ENCODE data around the gene DDX3X.

Gene DDX3X

DNA sequence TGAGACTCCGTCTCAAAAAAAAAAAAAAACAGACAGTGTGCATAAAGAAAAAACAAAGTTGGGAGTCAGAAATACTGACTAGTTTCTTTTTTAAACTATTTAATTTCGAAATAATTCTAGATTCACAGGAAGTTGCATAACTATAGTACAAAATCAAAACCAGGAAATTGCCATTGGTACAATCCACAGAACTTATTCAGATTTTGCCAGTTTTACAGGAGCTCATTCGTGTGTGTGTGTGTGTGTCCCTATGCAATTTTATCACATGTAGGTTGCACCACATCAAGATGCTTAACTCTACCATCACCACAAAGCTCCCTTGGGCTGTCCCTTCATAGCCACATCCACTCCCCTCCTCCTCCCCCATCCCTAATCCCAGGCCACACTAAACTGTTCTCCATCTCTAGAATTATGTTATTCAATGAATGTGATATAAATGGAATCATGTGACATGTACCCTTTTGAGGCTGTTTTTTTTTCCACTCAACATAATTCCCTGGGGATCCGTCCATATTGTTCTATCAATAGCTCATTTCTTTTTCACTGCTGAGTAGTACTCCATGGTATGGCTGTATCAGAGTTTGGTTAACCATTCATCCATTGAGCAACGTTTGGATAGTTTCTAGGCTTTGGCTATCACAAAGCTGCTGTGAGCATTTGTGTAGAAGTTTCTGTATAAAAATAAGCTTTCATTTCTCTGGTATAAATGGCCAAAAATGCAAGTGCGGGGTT, 16.3 kb upstream of the DDX3X start:
- H3K27ac ChIP-seq (ENCODE audit: low read depth, low read length): no peak overlapping the region
- no peak overlapping the region for H3K9ac ChIP-seq (ENCODE audit: low read length)
- H4K5ac ChIP-seq (ENCODE audit: low read length): no peak overlapping the region
- no peak overlapping the region for H3K56ac ChIP-seq (ENCODE audit: low read length)
- no peaks in the 10 kb centered on the region for H3K79me1 ChIP-seq (ENCODE audit: low read length)
- no peak overlapping the region for H3K4me2 ChIP-seq (ENCODE audit: low read length)
- H3K18ac ChIP-seq (ENCODE audit: low read length): no peak overlapping the region
- H3K4me3 ChIP-seq (ENCODE audit: low read length): no peak overlapping the region
- H2AK5ac ChIP-seq (ENCODE audit: low read length): no peak overlapping the region
- H3K79me2 ChIP-seq (ENCODE audit: control insufficient read depth, insufficient read depth, low read length): no peaks in the 10 kb centered on the region
- H4K8ac ChIP-seq (ENCODE audit: low read depth, low read length): no peak overlapping the region
- no peak overlapping the region for H3K23ac ChIP-seq (ENCODE audit: low read length)
- no peaks in the 10 kb centered on the region for H3K27me3 ChIP-seq (ENCODE audit: insufficient read depth, low read length, poor library complexity)
- no peak overlapping the region for H2BK120ac ChIP-seq (ENCODE audit: low read depth, low read length)
- no peaks in the 10 kb centered on the region for H3K4me1 ChIP-seq (ENCODE audit: control insufficient read depth, low read depth, low read length)
- no peak overlapping the region for H3K4ac ChIP-seq (ENCODE audit: low read depth, low read length)
- H2BK15ac ChIP-seq (replicated peaks; ENCODE audit: low read depth): no peak overlapping the region
- no peak for DNase-seq
- H3K36me3 ChIP-seq (ENCODE audit: control insufficient read depth, insufficient read depth, low read length): no peaks in the 10 kb centered on the region
- WGBS (ENCODE audit: extremely low coverage, insufficient coverage, low lambda C conversion rate): no CpG with 5 or more reads among the region's 6 CpGs
- H2BK5ac ChIP-seq (ENCODE audit: low read length): no peak overlapping the region

DNA sequence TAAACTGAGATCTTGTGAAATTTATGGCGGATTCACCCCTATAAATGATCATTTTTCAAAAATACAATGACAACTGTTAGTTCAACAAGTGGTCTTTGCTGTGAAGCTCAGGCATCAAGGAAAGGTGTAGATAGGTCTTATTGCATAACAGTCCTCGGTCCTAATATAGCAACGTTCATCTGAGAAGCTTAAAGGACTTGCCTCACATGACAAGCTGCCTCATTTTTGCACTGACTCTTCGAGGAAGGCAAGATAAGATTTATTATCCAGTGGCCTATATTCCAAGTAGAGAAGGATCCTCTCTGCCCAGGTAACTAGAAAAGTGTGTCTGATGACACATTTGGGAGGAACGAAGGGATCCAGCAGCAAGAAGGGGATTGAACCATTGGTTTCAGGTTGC, 13.6 kb upstream of the DDX3X start:
- H3K79me2 ChIP-seq (ENCODE audit: control insufficient read depth, insufficient read depth, low read length): no peaks in the 10 kb centered on the region
- DNase-seq: no peak
- H3K18ac ChIP-seq (ENCODE audit: low read length): no peak overlapping the region
- no peak overlapping the region for H2AK5ac ChIP-seq (ENCODE audit: low read length)
- no peak overlapping the region for H3K4me2 ChIP-seq (ENCODE audit: low read length)
- no CpG with 5 or more reads among the region's 5 CpGs for WGBS (ENCODE audit: extremely low coverage, insufficient coverage, low lambda C conversion rate)
- H3K4me3 ChIP-seq (ENCODE audit: low read length): no peak overlapping the region
- H3K36me3 ChIP-seq (ENCODE audit: control insufficient read depth, insufficient read depth, low read length): no peaks in the 10 kb centered on the region
- no peaks in the 10 kb centered on the region for H3K27me3 ChIP-seq (ENCODE audit: insufficient read depth, low read length, poor library complexity)
- no peak overlapping the region for H3K4ac ChIP-seq (ENCODE audit: low read depth, low read length)
- no peak overlapping the region for H3K23ac ChIP-seq (ENCODE audit: low read length)
- H3K4me1 ChIP-seq (ENCODE audit: control insufficient read depth, low read depth, low read length): no peaks in the 10 kb centered on the region
- H2BK15ac ChIP-seq (replicated peaks; ENCODE audit: low read depth): no peak overlapping the region
- H2BK5ac ChIP-seq (ENCODE audit: low read length): no peak overlapping the region
- H3K27ac ChIP-seq (ENCODE audit: low read depth, low read length): no peak overlapping the region
- H3K9ac ChIP-seq (ENCODE audit: low read length): no peak overlapping the region
- no peak overlapping the region for H4K8ac ChIP-seq (ENCODE audit: low read depth, low read length)
- no peaks in the 10 kb centered on the region for H3K79me1 ChIP-seq (ENCODE audit: low read length)
- no peak overlapping the region for H2BK120ac ChIP-seq (ENCODE audit: low read depth, low read length)
- no peak overlapping the region for H3K56ac ChIP-seq (ENCODE audit: low read length)
- H4K5ac ChIP-seq (ENCODE audit: low read length): no peak overlapping the region

DNA sequence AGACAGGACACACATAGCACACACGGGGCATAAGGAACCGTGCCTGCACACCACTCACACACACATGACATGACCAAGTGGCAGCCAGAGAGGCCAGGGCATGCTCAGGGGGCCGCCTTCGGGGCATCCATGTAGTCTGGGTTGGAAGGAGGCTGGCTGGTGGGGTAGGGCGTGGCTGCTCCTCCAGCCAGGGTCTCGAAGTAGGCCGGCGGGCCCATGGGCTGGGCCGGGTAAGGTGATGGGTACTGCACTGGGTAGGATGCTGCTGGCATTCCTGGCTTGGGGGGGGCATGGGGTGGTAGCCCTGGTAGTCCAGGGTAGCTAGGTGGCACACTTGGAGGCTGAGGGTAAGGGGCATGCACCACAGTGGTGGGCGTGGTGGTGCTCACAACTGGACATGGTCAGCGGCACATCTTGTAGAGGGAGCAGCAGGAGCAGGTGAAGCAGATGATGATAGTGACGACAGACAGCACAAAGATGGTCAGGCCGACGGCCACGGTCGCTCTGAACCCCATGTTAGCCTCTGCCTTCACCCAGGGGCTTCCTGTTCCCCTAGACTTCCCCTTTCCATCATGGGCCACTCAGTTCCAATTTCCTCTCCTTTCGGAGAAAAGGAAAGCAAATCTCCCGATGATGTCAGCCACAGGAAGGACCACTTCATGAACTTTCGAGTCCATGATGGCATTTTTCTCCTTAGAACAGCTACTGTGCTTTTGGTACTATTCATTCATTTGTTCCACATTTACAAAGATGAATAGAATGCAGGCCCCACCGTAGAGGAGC, 10.9 kb upstream of the DDX3X start:
- H3K23ac ChIP-seq (ENCODE audit: low read length): no peak overlapping the region
- no peak for DNase-seq
- no peak overlapping the region for H2BK15ac ChIP-seq (replicated peaks; ENCODE audit: low read depth)
- no peak overlapping the region for H3K27ac ChIP-seq (ENCODE audit: low read depth, low read length)
- no peak overlapping the region for H2BK5ac ChIP-seq (ENCODE audit: low read length)
- H3K79me1 ChIP-seq (ENCODE audit: low read length): no peaks in the 10 kb centered on the region
- no peak overlapping the region for H3K4ac ChIP-seq (ENCODE audit: low read depth, low read length)
- H3K79me2 ChIP-seq (ENCODE audit: control insufficient read depth, insufficient read depth, low read length): no peaks in the 10 kb centered on the region
- H3K9ac ChIP-seq (ENCODE audit: low read length): no peak overlapping the region
- no CpG with 5 or more reads among the region's 20 CpGs for WGBS (ENCODE audit: extremely low coverage, insufficient coverage, low lambda C conversion rate)
- no peak overlapping the region for H3K56ac ChIP-seq (ENCODE audit: low read length)
- no peak overlapping the region for H2AK5ac ChIP-seq (ENCODE audit: low read length)
- no peak overlapping the region for H3K4me3 ChIP-seq (ENCODE audit: low read length)
- H2BK120ac ChIP-seq (ENCODE audit: low read depth, low read length): no peak overlapping the region
- H4K8ac ChIP-seq (ENCODE audit: low read depth, low read length): no peak overlapping the region
- H3K36me3 ChIP-seq (ENCODE audit: control insufficient read depth, insufficient read depth, low read length): no peaks in the 10 kb centered on the region
- H3K4me2 ChIP-seq (ENCODE audit: low read length): no peak overlapping the region
- H3K27me3 ChIP-seq (ENCODE audit: insufficient read depth, low read length, poor library complexity): no peaks in the 10 kb centered on the region
- no peak overlapping the region for H4K5ac ChIP-seq (ENCODE audit: low read length)
- H3K4me1 ChIP-seq (ENCODE audit: control insufficient read depth, low read depth, low read length): no peaks in the 10 kb centered on the region
- no peak overlapping the region for H3K18ac ChIP-seq (ENCODE audit: low read length)

DNA sequence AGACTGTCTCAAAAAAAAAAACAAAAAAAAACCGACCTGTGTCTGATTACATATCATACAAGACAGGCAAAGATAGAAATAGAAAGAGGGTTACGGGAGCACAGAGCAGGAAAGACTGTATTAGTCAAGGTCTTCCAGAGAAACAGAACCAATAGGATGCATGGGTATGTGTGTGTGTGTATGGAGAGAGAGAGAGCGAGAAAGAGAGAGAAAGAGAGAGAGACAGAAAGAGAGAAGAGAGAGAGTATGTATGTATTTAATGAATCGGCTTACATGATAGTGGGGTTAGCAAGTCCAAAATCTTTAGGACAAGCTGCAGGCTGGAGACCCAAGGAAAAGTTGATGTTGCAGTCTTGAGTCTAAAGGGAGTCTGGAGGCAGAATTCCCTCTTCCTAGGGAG, 7.5 kb upstream of the DDX3X start:
- Histone ChIP-seq H3K79me2 (ENCODE audit: control insufficient read depth, insufficient read depth, low read length) (no peaks in the 10 kb centered on the region), H2BK5ac (ENCODE audit: low read length) (no peak overlapping the region), H3K4me1 (ENCODE audit: control insufficient read depth, low read depth, low read length) (no peaks in the 10 kb centered on the region), H3K79me1 (ENCODE audit: low read length) (no peaks in the 10 kb centered on the region), H2BK120ac (ENCODE audit: low read depth, low read length) (no peak overlapping the region), H3K18ac (ENCODE audit: low read length) (no peak overlapping the region), H4K5ac (ENCODE audit: low read length) (no peak overlapping the region), H4K8ac (ENCODE audit: low read depth, low read length) (no peak overlapping the region), H3K4me3 (ENCODE audit: low read length) (no peak overlapping the region), H3K9ac (ENCODE audit: low read length) (no peak overlapping the region), H3K27me3 (ENCODE audit: insufficient read depth, low read length, poor library complexity) (no peaks in the 10 kb centered on the region), H3K56ac (ENCODE audit: low read length) (no peak overlapping the region), H3K4ac (ENCODE audit: low read depth, low read length) (no peak overlapping the region), H2AK5ac (ENCODE audit: low read length) (no peak overlapping the region), H2BK15ac (replicated peaks; ENCODE audit: low read depth) (no peak overlapping the region), H3K4me2 (ENCODE audit: low read length) (no peak overlapping the region), H3K36me3 (ENCODE audit: control insufficient read depth, insufficient read depth, low read length) (no peaks in the 10 kb centered on the region), H3K23ac (ENCODE audit: low read length) (no peak overlapping the region), H3K27ac (ENCODE audit: low read depth, low read length) (no peak overlapping the region)
- DNase-seq: no peak
- WGBS (ENCODE audit: extremely low coverage, insufficient coverage, low lambda C conversion rate): 100% methylated on average over 1 of the region's 4 CpGs

DNA sequence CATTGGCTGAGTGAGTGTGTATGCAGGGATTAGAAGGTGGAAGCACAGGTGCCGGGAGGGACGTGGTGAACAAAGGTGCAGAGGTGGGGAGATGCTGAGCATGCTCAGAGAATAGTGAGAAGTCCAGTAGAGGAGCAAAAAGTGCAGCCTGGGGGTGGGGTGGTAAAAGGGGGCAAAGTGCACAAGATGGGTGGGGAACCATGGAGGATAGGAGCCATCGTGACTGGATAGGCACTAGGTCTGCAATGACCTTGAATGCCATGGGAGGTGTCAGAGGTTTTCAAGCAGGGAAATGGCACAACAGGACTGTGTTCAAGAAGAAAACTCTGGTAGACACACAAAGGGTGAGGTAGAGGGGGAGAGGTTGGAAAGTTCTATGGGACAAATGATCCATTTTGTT, 6.6 kb upstream of the DDX3X start:
- WGBS (ENCODE audit: extremely low coverage, insufficient coverage, low lambda C conversion rate): no CpG with 5 or more reads among the region's 3 CpGs
- Histone ChIP-seq H3K4me1 (ENCODE audit: control insufficient read depth, low read depth, low read length) (no peaks in the 10 kb centered on the region), H3K27ac (ENCODE audit: low read depth, low read length) (no peak overlapping the region)

More for the DNA sequence above, 6.6 kb upstream of the DDX3X start:
- Histone ChIP-seq H3K23ac (ENCODE audit: low read length) (no peak overlapping the region), H3K18ac (ENCODE audit: low read length) (no peak overlapping the region), H2BK5ac (ENCODE audit: low read length) (no peak overlapping the region), H3K27me3 (ENCODE audit: insufficient read depth, low read length, poor library complexity) (no peaks in the 10 kb centered on the region), H2AK5ac (ENCODE audit: low read length) (no peak overlapping the region), H3K9ac (ENCODE audit: low read length) (no peak overlapping the region), H3K56ac (ENCODE audit: low read length) (no peak overlapping the region), H4K8ac (ENCODE audit: low read depth, low read length) (no peak overlapping the region), H3K4me2 (ENCODE audit: low read length) (no peak overlapping the region), H3K79me2 (ENCODE audit: control insufficient read depth, insufficient read depth, low read length) (no peaks in the 10 kb centered on the region), H2BK120ac (ENCODE audit: low read depth, low read length) (no peak overlapping the region), H4K5ac (ENCODE audit: low read length) (no peak overlapping the region), H3K36me3 (ENCODE audit: control insufficient read depth, insufficient read depth, low read length) (no peaks in the 10 kb centered on the region), H3K4me3 (ENCODE audit: low read length) (no peak overlapping the region), H3K79me1 (ENCODE audit: low read length) (no peaks in the 10 kb centered on the region), H3K4ac (ENCODE audit: low read depth, low read length) (no peak overlapping the region), H2BK15ac (replicated peaks; ENCODE audit: low read depth) (no peak overlapping the region)
- DNase-seq: no peak

All from mesendoderm (in vitro differentiated cells).